Measurements from ENCODE around the gene MMRN2. TPM values are rescaled to one million over a fixed set of nuclear protein-coding genes. Genes with fewer than 3 reads are reported as not detected.
"Not testable (repeated sequence)": the region's sequence is repeated elsewhere in the genome, so short reads cannot be mapped to it uniquely, and the experiment has no call there.

MMRN2 gene, protein sequence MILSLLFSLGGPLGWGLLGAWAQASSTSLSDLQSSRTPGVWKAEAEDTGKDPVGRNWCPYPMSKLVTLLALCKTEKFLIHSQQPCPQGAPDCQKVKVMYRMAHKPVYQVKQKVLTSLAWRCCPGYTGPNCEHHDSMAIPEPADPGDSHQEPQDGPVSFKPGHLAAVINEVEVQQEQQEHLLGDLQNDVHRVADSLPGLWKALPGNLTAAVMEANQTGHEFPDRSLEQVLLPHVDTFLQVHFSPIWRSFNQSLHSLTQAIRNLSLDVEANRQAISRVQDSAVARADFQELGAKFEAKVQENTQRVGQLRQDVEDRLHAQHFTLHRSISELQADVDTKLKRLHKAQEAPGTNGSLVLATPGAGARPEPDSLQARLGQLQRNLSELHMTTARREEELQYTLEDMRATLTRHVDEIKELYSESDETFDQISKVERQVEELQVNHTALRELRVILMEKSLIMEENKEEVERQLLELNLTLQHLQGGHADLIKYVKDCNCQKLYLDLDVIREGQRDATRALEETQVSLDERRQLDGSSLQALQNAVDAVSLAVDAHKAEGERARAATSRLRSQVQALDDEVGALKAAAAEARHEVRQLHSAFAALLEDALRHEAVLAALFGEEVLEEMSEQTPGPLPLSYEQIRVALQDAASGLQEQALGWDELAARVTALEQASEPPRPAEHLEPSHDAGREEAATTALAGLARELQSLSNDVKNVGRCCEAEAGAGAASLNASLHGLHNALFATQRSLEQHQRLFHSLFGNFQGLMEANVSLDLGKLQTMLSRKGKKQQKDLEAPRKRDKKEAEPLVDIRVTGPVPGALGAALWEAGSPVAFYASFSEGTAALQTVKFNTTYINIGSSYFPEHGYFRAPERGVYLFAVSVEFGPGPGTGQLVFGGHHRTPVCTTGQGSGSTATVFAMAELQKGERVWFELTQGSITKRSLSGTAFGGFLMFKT
- total RNA-seq (2014; rRNA removed; shearing (Covaris generic); ENCODE audit: low replicate concordance): 0.12 and 1.7 TPM in 2 replicates

DNA sequence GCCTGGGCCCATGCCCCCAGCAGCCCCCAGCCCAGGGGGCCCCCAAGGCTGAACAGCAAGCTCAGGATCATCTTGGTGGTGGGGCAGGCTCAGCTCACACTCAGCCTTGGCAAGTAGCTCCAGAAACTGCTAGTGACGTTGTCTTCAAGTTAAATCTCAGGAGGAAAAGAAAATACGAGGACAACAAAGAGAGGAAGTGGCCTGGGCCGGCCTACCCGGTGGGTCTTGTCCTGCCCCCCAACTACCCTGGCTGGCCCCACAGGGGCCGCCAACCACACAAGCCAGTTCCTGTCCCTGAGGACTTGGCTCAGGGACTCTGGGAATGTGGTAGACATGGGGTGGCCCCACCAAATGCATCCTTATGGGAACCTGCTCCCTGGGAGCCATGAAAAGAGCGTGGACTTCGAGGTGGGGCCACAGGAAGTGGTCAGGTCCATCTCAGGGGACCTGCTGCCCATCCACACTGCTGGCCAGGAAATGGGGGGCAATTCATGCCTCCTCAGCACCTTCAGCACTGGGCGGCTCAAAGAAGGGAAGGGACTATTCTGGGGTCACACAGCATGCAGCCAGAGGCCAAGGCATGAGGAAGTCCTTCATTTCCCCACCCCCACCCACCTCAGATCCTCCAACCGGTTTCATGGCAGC, at the start of gene MMRN2:
Gene MMRN2, minus strand, starts transcription at position 145 of the 645 bp plus-strand sequence. Its CDS starts 74 bp downstream, at position 71.
- Histone ChIP-seq H3K9me3 (no peaks in the 10 kb centered on the region), H3K4me3 (no peak within 1 kb of the TSS), H3K36me3 (no peaks in the 10 kb centered on the region), H3K27me3 (no peaks in the 10 kb centered on the region)
- DNase-seq: no peak

DNA sequence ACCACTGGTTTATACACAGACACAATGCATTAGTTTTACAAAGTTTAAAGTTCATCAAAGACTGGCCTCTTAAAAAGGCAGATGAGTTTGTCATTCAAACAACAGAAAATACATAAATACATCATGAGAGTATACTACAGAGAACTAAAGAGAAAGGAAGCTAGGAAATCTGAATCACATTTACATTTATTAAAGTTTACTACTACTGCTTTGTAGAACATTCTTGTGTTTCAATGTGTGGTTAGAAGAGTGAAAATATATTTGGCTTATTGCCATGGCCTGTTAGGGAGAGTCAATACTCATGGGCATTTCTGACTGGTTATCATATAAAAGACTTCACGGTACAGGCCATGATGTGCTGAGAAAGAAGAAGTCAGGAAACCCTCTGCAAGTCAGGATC, 49.7 kb upstream of the MMRN2 start:
- not testable (repeated sequence) for H3K4me3 ChIP-seq, H3K36me3 ChIP-seq, DNase-seq, H3K27me3 ChIP-seq, H3K9me3 ChIP-seq

- H3K4me3 ChIP-seq: no peak overlapping the region
- H3K36me3 ChIP-seq: peaks cover 7% of the 10 kb centered on the region; the same call in 1 of the 2 replicates
- H3K9me3 ChIP-seq: no peaks in the 10 kb centered on the region
- no peak for DNase-seq
- no peaks in the 10 kb centered on the region for H3K27me3 ChIP-seq
Observed at GRCh38 chr10:87000491-87000890, 43.1 kb upstream of the MMRN2 start.

GRCh38 chr10:86999802-87000403, 42.5 kb upstream of the MMRN2 start:
- H3K36me3 ChIP-seq, H3K27me3 ChIP-seq, DNase-seq, H3K9me3 ChIP-seq, H3K4me3 ChIP-seq: not testable (repeated sequence)

GRCh38 chr10:86992929-86993328, 35.5 kb upstream of the MMRN2 start:
- no peak overlapping the region for H3K4me3 ChIP-seq
- H3K9me3 ChIP-seq: no peaks in the 10 kb centered on the region
- H3K36me3 ChIP-seq: no peaks in the 10 kb centered on the region; the same call in 1 of the 2 replicates
- no peak for DNase-seq
- no peaks in the 10 kb centered on the region for H3K27me3 ChIP-seq

GRCh38 chr10:86992456-86992855, 35.0 kb upstream of the MMRN2 start:
- H3K27me3 ChIP-seq: no peaks in the 10 kb centered on the region
- H3K4me3 ChIP-seq: no peak overlapping the region
- no peak for DNase-seq
- H3K36me3 ChIP-seq: peaks cover 3% of the 10 kb centered on the region; the same call in 1 of the 2 replicates
- H3K9me3 ChIP-seq: no peaks in the 10 kb centered on the region

DNA sequence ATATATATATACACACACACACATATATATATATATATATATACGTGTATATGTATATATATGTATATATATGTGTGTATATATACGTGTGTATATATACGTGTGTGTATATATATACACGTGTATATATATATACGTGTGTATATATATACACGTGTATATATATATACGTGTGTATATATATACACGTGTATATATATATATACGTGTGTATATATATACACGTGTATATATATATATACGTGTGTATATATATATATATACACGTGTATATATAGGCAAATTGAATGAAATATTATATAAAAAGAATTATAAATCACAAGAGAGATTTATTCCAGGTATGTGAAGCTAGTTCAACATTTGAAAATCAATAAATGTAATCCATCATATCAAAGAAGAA, 33.9 kb upstream of the MMRN2 start:
- not testable (repeated sequence) for H3K9me3 ChIP-seq, DNase-seq, H3K36me3 ChIP-seq, H3K27me3 ChIP-seq, H3K4me3 ChIP-seq

GRCh38 chr10:86988520-86988919, 31.1 kb upstream of the MMRN2 start:
- H3K9me3 ChIP-seq: no peaks in the 10 kb centered on the region
- H3K4me3 ChIP-seq: no peak overlapping the region
- no peaks in the 10 kb centered on the region for H3K27me3 ChIP-seq
- no peak for DNase-seq
- peaks cover 3% of the 10 kb centered on the region; the same call in 1 of the 2 replicates for H3K36me3 ChIP-seq

- H3K36me3 ChIP-seq, DNase-seq, H3K4me3 ChIP-seq, H3K27me3 ChIP-seq, H3K9me3 ChIP-seq: not testable (repeated sequence)
Observed at GRCh38 chr10:86984498-86984897, 27.1 kb upstream of the MMRN2 start.

DNA sequence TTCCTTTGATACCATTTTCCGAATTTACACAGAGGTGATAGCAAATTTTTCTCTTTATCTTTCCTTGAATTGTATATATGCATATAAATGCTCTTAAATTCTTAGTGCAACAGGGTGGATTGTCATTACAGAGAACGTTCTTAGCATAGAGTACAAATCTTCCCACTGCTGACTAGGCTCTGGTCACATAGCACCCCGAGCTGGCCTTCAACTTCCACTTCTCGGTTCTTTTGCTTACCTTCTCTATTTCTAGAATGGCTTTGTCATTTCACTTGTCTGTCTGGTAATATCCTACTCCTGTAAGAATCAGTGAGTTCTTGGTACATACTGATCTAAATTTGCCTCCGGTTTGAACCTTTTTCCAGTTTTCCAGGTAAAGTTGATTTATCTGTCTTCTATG, 24.3 kb upstream of the MMRN2 start:
- Histone ChIP-seq H3K27me3 (no peaks in the 10 kb centered on the region), H3K36me3 (no peaks in the 10 kb centered on the region), H3K9me3 (no peaks in the 10 kb centered on the region), H3K4me3 (no peak overlapping the region)
- DNase-seq: no peak

GRCh38 chr10:86981020-86981419, 23.6 kb upstream of the MMRN2 start:
- not testable (repeated sequence) for H3K27me3 ChIP-seq, H3K4me3 ChIP-seq, DNase-seq, H3K9me3 ChIP-seq, H3K36me3 ChIP-seq

DNA sequence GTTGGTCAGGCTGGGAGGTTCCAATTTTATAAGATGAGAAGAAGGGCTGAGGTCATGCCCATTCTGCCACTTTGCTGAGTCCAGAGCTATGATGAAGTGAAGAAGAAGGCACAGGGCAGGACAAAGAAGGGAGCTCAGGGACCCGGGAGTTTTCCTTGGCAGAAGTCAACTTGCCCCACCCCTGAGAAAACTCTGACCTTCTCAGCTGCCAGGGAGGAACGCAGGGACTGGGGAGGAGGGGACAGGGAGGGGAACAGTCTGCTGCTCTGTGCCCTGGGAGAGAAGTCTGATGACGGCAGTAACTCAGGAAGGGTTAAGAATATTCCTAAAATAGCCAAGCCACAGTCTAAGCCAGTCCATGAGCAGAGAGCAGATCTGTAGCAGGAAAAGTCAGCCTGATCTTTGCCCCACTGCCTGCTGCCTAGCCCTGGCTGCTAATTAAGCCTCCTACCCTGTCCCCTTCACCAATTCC, 22.6 kb upstream of the MMRN2 start:
- DNase-seq: no peak
- Histone ChIP-seq H3K9me3 (no peaks in the 10 kb centered on the region), H3K4me3 (no peak overlapping the region), H3K36me3 (no peaks in the 10 kb centered on the region), H3K27me3 (no peaks in the 10 kb centered on the region)

DNA sequence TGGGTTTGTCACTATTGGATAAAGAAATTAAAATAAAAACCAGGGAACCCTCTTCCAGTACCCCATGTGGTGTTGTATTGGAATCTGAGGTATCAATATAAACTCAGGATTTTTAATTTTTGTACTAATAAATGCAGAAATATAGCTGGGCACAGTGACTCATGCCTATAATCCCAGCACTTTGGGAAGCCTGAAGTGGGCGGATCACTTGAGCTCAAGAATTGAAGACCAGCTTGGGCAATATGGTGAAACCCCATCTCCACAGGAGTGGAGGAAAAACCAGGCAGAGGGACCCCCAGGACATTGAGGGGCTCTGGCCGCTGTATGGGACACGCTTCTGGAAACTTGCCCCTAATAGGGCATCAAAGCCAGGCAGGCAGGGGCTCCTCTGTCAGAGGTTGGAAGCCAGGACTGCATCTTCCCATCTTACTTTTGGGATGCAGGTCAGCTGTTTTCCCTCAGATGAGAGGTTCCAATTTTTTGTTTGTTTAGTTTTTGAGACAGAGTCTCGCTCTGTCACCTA, 21.9 kb upstream of the MMRN2 start:
- no peak for DNase-seq

DNA sequence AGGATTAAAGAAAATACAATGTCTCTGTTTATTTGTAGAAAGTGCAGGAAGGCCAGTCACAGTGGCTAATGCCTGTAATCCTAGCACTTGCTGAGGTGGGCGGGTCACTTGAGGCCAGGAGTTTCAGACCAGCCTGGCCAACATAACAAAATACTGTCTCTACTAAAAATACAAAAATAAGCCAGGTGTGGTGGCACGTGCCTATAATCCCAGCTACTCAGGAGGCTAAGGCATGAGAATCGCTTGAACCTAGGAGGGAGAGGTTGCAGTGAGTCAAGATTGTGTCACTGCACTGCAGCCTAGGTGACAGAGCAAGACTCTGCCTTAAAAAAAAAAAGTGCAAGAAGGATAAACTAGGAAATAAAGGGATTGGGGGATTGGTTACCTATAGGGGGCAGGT, 21.0 kb upstream of the MMRN2 start:
- DNase-seq, H3K27me3 ChIP-seq, H3K9me3 ChIP-seq, H3K36me3 ChIP-seq, H3K4me3 ChIP-seq: not testable (repeated sequence)

More for the DNA sequence above, 21.9 kb upstream of the MMRN2 start:
- no peaks in the 10 kb centered on the region for H3K36me3 ChIP-seq
- no peak overlapping the region for H3K4me3 ChIP-seq
- H3K9me3 ChIP-seq: no peaks in the 10 kb centered on the region
- H3K27me3 ChIP-seq: no peaks in the 10 kb centered on the region

GRCh38 chr10:86976362-86977056, 19.1 kb upstream of the MMRN2 start:
- DNase-seq: no peak
- Histone ChIP-seq H3K4me3 (no peak overlapping the region), H3K36me3 (peaks cover 5% of the 10 kb centered on the region; the same call in 1 of the 2 replicates), H3K27me3 (no peaks in the 10 kb centered on the region), H3K9me3 (no peaks in the 10 kb centered on the region)

DNA sequence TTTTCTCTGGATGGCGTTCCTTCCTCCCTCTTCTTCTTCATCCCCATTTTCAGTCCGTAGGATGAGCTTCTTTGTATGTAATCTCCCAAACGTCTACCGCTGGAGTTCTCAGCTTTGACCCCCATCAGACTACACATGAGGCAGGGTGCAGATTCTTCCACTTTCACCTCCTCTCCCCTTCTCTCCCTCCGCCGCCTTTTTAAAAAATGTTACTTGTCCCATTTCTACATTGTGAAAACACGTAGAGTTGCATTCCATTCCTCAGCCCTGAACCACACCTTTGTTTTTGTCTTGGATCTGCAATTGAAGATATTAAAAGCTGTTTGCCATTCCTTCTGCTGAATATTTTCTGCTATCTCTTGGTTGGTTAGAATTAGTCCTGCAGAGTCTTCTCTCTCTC, 17.1 kb upstream of the MMRN2 start:
- H3K27me3 ChIP-seq: no peaks in the 10 kb centered on the region

More for the DNA sequence above, 17.1 kb upstream of the MMRN2 start:
- Histone ChIP-seq H3K9me3 (no peaks in the 10 kb centered on the region), H3K36me3 (peaks cover 12% of the 10 kb centered on the region; the same call in 1 of the 2 replicates), H3K4me3 (no peak overlapping the region)
- no peak for DNase-seq

Measured in MG63 (cell line).